Measurements from ENCODE around the gene GNLY.

Gene GNLY

GRCh38 chr2:85737481-85737880 lies 43.3 kb downstream of the GNLY start:
- TF ChIP-seq USF1 (IDR thresholded peaks at IDR 0.05), result peak; percentile 83
- TF ChIP-seq ZBTB7A (IDR thresholded peaks at IDR 0.05; ENCODE audit: low read depth), result no peak
- TF ChIP-seq MAX (IDR thresholded peaks at IDR 0.05), result peak; percentile 69

- TF ChIP-seq TCF12 (IDR thresholded peaks at IDR 0.05; ENCODE audit: low read depth) (no peak), TAF1 (IDR thresholded peaks at IDR 0.05; ENCODE audit: low read depth) (no peak), CREB1 (IDR thresholded peaks at IDR 0.05; ENCODE audit: low read depth) (no peak), RAD21 (IDR thresholded peaks at IDR 0.05; ENCODE audit: low read depth) (no peak), USF1 (IDR thresholded peaks at IDR 0.05) (no peak), FOXM1 (IDR thresholded peaks at IDR 0.05; ENCODE audit: borderline replicate concordance, low read depth) (no peak), MAX (IDR thresholded peaks at IDR 0.05) (no peak), YY1 (IDR thresholded peaks at IDR 0.05; ENCODE audit: low read depth) (no peak), EGR1 (IDR thresholded peaks at IDR 0.05) (no peak), NFIC (IDR thresholded peaks at IDR 0.05) (no peak), EP300 (IDR thresholded peaks at IDR 0.05; ENCODE audit: borderline replicate concordance) (no peak), TEAD4 (IDR thresholded peaks at IDR 0.05) (no peak), REST (IDR thresholded peaks at IDR 0.05; ENCODE audit: low read depth) (no peak), CEBPB (IDR thresholded peaks at IDR 0.05) (no peak), ZBTB7A (IDR thresholded peaks at IDR 0.05; ENCODE audit: low read depth) (no peak)
Measured at GRCh38 chr2:85737961-85738360, 43.8 kb downstream of the GNLY start.

GRCh38 chr2:85740193-85740592 lies 46.0 kb downstream of the GNLY start:
- TF ChIP-seq TCF12 (IDR thresholded peaks at IDR 0.05; ENCODE audit: low read depth), result no peak
- no peak for TF ChIP-seq NFIC (IDR thresholded peaks at IDR 0.05)
- no peak for TF ChIP-seq CREB1 (IDR thresholded peaks at IDR 0.05; ENCODE audit: low read depth)
- TF ChIP-seq RAD21 (IDR thresholded peaks at IDR 0.05; ENCODE audit: low read depth), result no peak
- TF ChIP-seq FOXM1 (IDR thresholded peaks at IDR 0.05; ENCODE audit: borderline replicate concordance, low read depth), result no peak
- no peak for TF ChIP-seq TEAD4 (IDR thresholded peaks at IDR 0.05)
- no peak for TF ChIP-seq MAX (IDR thresholded peaks at IDR 0.05)
- TF ChIP-seq TAF1 (IDR thresholded peaks at IDR 0.05; ENCODE audit: low read depth), result no peak
- TF ChIP-seq EGR1 (IDR thresholded peaks at IDR 0.05), result no peak
- no peak for TF ChIP-seq USF1 (IDR thresholded peaks at IDR 0.05)
- no peak for TF ChIP-seq ZBTB7A (IDR thresholded peaks at IDR 0.05; ENCODE audit: low read depth)
- no peak for TF ChIP-seq CEBPB (IDR thresholded peaks at IDR 0.05)
- no peak for TF ChIP-seq YY1 (IDR thresholded peaks at IDR 0.05; ENCODE audit: low read depth)
- TF ChIP-seq EP300 (IDR thresholded peaks at IDR 0.05; ENCODE audit: borderline replicate concordance), result no peak
- no peak for TF ChIP-seq REST (IDR thresholded peaks at IDR 0.05; ENCODE audit: low read depth)

- TF ChIP-seq TCF12 (IDR thresholded peaks at IDR 0.05; ENCODE audit: low read depth) (no peak), NFIC (IDR thresholded peaks at IDR 0.05) (no peak), CREB1 (IDR thresholded peaks at IDR 0.05; ENCODE audit: low read depth) (no peak), EP300 (IDR thresholded peaks at IDR 0.05; ENCODE audit: borderline replicate concordance) (no peak), ZBTB7A (IDR thresholded peaks at IDR 0.05; ENCODE audit: low read depth) (no peak), TEAD4 (IDR thresholded peaks at IDR 0.05) (no peak), FOXM1 (IDR thresholded peaks at IDR 0.05; ENCODE audit: borderline replicate concordance, low read depth) (no peak), YY1 (IDR thresholded peaks at IDR 0.05; ENCODE audit: low read depth) (no peak), MAX (IDR thresholded peaks at IDR 0.05) (no peak), TAF1 (IDR thresholded peaks at IDR 0.05; ENCODE audit: low read depth) (no peak), USF1 (IDR thresholded peaks at IDR 0.05) (no peak), REST (IDR thresholded peaks at IDR 0.05; ENCODE audit: low read depth) (no peak), RAD21 (IDR thresholded peaks at IDR 0.05; ENCODE audit: low read depth) (no peak), EGR1 (IDR thresholded peaks at IDR 0.05) (no peak)
Measured at GRCh38 chr2:85741211-85741832, 47.2 kb downstream of the GNLY start.

All from Ishikawa (cell line).